Suppressor macrophage treated with lipopolysaccharide for 4 hours (primary cell): ENCODE results near the gene TMEM179.

Experiments
- DNase-seq: peaks from one replicate; pipeline ENCODE4 v3.0.0-alpha.2; 2020

TMEM179 gene

DNA sequence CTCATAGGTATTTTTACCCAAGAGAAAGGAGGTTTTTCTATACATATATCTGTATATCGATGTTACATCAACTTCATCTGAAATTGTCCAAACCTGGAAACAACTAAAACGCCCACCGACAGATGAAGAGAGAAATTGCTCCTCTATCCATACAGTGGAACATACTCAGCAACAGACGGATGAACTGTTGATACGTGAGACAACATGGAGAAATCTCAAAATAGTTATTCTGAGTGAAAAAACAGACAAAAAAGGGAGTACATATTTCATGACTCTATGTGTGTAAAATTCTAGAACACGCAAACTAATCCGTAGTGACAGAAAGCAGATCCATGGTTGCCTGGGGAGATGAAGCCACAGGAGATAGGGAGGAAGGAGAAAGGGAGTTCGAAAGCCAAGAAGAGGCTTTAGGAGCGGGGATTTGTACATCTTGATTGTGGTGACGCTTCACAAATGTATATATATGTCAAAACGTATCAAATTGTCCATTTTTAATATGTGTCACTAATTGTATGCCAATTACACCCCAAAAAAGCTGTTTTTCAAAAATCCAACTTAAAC is 62.6 kb downstream of the TMEM179 start:
- DNase-seq, result no peak
